EH (cell line): ENCODE results near the gene TSPAN5.
A peak's percentile ranks its signal among the peaks of the same experiment; 100 is the strongest.
"Not testable (repeated sequence)": the region's sequence is repeated elsewhere in the genome, so short reads cannot be mapped to it uniquely, and the experiment has no call there.

Experiments used
- DNase-seq: peaks from one replicate; pipeline ENCODE4 v3.0.0-alpha.2; 2015; ENCODE audit warnings: low read depth

TSPAN5 gene

DNA sequence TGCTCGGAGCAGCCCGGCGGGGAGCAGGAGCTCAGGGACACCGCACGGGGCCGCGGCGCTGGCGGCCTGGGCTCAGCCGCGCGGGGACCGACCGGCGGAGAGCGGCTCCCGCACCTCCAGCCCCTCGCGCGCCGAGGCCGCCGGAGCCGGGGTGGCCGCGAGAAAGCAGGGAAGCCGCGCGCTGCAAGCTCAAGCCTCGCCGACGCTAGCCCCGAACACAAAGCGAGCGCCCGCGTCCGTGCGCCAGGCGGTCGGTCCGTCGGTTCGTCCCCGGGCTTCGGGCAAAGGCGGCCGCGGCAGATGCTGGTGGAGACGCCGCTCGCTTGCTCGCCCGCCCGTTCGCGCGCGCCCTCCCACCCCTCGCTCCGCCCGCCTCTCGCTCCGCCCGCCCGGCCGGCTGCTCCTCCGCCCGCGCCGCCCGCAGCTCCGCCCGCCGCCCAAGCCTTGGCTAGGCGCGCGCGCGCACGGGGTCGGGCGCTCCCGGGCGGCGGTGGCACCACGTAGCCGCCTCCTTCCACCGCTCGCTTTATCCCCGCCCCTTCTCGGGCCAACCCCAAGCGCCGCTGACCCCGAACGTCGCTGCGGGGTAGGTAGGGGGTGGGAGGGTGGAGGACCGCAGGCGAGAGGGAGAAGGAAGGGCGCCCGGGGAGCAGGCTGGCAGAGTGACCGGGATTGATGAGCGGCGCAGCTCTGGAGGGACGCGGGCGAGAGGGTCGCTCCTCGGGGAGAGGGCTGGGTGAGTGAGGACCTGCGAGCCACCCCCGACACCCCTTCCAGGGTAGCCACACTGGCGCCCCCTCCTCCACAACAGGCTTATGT, at the start of gene TSPAN5:
TSPAN5 (minus strand) TSS at position 325 of the 819 bp plus-strand sequence.
- peak; percentile 88 for DNase-seq

DNA sequence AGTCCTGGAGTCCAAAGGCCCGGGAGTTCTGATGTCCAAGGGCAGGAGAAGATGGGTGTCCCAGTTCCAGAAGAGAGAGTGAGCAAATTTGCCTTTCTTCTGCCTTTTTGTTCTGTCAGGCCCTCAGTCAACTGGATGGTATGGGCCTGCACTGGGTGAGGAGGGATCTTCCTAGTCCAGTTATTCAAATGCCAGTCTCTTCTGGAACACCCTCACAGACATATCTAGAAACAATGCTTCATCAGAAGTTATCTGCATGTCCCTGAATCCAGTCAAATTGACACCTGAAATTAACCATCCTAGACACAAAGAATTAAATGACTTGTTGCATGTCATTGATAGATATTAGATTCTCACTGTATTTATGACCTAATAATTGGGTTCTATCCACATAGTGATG, 48.5 kb upstream of the TSPAN5 start:
- no peak for DNase-seq

DNA sequence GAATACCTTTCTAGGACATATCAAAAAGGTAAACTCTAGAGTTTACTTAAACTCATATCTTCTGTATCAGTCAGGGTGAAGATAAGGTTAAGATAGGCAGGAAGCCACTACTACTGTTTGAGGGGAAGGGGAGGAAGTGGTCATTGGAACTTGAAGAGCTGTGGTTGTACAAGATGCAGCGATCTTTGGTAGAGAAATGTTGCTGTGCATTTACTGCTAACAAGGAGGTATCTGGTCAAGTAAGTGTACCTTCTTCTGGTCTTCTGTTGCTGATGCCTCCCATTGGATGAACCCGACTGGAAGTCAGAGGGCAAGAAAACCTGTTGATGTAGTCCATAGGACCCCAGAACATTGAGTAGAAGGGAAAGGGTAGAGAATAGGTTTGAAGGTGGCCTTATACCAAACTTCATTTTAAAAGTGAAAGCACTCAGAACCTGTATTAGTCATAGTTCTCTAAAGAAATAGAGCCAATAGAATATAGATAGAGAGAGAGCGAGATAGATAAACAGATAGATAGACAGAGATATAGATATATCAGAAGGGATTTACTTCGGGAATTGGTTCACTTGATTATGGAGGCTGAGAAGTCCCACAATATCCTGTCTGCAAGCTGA, 47.9 kb upstream of the TSPAN5 start:
- DNase-seq, result no peak

DNA sequence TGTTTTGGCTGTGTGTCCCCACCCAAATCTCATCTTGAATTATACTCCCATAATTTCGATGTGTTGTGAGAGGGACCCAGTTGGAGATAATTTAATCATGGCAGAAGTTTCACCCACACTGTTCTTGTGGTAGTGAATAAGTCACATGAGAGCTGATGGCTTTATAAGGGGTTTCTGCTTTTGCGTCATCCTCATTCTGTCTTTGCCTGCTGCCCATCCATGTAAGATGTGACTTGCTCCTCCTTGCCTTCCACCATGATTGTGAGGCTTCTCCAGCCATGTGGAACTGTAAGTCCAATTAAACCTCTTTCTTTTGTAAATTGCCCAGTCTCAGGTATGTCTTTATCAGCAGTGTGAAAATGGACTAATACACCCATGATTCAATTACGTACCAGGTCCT, 47.2 kb upstream of the TSPAN5 start:
- not testable (repeated sequence) for DNase-seq

DNA sequence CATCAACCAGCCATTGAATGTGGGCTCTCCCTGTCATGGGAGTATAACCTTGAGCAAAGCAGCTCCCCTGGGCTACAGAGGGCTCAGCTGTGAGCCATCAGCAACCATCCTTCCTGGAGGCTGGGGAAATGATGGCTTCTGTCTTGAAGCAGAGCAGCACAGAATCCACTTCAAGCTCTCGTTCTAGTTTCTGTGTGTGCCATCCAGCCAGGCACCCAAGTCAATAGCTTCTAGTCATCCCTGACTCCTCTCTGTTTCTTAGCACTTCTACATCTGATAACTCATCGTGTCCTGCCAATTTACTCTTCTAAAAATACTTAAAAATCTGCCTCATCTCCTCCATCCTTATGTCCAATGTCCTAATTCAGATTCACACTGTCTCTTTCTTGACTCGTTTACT, 42.2 kb upstream of the TSPAN5 start:
- DNase-seq, result no peak

DNA sequence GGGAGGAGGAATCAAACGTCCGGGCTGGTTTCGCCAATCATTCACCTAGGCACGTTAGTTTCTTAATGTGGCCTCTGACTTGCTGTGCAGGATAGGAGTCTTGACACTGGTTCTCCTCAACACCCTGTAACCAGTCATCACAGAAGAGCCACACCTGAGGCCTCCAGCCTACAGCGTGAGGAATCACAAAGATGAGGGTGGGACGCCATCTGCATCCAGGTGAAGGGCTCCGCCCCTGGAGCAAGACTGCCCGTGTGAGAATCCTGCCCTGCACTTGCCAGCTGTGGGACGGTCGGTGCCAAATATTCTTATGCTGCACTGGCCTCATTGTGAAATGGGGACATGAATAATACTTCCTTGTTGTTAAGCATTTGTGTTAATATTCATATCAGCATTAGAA, 35.7 kb upstream of the TSPAN5 start:
- DNase-seq, result no peak

DNA sequence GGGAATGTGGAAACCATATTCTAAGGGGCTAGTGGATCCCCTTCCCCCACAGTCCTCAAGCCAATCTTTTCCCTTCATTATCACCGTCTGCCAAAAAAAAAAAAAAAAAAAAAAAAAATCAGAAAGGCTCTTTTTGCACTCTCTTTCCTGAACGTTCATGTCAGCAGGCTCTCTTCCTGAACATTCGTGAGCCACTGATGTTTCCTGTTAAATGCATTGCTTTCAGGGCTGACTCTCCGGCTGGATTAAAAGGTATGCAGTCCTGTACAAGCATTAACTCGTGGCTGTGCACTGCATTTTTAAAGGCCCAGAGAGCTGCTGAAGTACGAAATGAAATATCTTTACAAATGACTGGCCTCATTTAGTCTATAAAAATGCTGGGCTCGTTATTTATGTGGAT, 34.0 kb upstream of the TSPAN5 start:
- no peak for DNase-seq

DNA sequence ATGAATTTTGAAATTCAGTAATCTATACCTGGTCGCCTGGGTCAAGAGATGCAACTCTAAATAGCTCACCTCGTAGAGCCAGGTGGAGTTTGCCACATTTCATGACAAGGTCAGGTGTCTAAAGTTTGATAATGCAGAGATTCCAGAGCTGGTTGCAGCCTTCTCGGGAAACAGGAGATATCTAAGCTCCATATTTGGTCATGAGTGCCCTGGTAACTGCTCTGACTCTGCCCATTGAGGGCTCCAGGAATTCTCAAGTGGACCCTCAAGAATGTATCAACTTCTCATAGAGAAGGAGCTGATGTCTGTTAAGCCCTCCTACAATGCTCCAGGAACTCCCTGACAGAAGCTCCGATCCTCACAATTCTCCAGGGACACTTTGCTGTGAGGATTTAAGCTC, 33.2 kb upstream of the TSPAN5 start:
- no peak for DNase-seq

DNA sequence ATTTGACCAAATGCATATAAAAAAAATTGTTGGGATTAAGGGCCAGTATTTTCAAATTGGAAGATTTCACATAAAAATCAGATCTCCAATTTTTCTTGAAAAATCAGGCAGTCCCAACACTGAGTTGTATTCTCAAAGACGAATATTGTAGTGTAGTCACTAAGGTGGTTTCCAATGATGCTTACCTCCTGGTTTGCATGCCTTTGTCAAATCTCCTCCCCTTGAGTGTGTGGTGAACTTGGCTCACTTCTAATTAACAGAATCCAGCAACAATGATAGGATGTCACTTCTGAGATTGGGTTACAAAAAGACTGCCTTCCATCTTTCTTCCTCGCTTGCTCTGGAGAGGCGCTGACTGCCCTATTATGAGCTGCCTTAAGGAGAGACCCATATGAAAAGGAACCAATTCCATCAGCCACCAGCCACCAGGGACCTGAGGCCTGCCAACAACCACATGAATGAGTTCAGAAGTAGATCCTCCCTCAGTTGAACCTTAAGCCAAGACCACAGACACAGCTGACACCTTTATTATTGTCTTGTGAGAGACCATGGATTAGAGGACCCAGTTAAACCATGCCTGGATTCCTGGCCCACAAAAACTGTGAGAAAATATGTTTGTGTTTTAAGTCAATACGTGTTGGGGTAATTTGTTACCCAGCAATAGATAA, 31.2 kb upstream of the TSPAN5 start:
- no peak for DNase-seq

DNA sequence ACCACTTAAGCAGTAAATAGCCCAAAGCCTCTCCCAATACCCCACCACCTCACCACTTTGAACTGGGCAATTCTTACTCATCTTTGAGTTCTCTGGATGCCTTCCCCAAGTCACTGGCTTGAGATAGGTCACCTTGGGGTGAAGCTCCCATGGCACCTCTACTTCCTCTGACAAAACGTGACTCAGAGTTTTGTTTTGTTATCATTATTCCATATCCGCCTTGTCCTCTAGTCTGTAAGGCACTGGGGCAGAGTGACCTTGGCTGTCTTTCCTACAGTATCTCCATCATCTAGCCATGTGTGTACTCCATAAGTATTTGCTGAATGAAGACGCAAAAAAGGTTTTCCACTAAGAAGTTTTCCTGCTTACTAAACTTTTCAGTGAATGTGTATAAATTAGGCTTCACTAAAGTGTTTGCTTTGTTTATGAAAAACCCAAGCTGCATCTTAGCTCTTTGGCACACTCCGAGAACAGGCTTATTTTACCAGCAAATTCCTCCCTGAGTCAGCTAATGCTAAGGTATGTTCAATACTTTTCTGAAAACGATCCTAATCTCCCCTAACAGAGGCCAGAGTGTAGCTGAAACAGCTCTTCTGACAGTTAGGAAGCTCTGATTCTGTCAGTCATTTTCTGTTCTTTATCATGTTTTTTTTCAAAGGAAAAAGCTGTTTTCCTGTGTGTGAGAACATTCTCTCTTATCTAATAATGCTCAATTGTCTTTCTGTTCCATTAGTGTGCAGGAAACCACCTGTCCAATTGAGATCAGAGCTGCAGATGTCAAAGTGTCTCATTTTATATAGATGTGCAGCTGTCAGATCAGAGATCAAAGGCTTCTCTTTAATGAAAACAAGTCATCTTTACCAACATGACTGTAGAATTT, 30.2 kb upstream of the TSPAN5 start:
- DNase-seq, result peak; percentile 87

DNA sequence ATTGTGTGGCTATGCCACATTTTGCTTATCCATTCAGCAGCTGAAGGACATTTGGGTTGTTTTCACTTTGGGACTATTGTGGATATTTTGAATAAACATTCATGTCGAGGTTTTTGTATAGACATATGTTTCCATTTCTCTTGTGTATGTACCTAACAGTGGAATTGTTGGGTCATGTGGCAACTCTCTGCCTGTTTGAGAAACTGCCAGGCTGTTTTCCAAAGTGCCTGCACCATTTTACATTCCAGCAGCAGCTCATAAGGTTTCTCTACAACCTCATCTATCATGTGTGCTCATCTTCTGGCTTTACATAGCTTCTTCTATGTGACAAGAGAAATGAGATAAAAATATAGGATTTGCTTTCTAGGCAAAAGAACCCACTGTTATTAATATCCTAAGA, 29.5 kb upstream of the TSPAN5 start:
- DNase-seq, result peak; percentile 24

DNA sequence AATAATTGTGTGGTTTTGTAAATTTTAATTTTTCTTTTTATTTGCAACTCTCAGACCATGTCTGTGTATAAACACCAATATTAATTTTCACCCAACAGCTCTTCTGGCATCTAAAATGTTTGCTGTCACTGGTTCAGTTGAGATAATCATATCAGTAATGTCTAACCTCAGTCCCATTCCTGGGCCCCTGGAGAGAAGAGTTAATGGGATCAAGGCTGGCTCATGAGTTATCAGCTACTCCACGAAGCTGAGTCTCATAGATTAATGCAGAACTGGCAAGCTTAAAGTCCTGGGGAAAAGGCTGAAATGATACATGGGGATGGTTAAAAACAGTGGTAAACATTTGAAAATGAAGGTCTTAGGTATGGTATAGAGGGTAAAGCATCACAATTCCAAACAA, 28.4 kb upstream of the TSPAN5 start:
- no peak for DNase-seq

DNA sequence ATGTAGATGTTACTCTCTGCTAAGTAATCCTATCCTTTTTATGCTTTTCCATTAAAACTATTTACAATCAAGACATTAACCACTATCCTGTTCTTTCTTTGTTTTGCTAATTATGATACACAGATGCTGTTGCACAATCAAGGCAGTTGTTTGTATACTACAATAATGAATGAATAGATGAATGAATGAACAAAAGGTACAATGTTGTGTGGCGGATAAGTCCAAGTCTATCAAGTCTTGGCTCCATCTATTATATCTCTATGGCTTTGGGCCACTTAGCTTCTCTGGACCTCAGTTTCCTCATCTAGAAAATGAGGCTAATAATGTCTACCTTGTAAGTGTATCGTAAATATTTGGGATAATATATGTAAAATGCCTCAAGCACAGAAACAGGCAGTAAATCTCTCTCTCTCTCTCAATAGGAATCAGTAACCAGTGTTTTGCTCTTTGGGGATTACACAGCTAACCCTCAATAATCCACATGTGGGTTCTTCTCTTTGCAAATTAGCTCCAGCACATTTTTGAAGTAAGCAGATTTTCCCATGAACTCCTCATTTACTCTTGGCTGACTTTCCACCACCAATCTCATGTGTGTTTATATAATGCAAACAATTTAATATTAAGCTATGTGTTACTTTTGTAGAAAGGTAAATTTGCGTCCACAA, 27.8 kb upstream of the TSPAN5 start:
- no peak for DNase-seq

DNA sequence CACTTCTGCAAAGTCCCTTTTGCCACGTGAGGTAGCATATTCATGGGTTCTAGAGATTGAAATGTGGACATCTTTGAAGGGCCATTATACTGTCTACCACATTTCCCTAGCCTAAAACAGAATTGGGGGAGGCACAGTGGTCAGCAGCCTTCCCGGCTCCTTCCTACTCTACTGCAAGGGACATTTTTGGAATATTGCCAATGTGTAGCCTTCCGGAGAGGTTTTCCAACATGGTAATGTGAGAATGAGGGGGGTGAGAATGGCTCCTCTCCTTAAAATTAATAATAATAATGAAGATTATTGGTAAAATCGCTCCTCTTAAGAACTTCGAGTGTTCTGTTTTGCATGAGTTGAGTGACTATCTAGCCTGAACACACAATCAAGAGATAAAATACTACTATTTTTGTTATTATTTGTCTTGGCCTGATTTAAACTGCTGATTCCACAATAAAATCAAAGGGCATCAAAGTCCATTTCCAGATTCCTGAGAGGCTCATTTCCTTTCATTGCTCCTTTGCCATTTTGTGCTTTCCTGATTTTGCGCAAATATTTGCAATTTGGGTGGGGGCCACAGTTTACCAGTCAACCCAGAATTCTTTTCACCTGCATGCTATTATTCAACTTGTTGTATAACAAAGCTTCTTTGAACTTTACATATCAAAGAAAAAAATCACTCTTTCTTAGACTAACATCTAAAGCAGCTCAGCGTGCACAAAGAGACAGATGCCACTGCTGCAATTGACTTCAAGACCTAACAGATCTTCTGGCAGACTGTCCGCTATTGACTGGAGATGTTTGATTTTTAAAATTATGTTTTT, 27.0 kb upstream of the TSPAN5 start:
- no peak for DNase-seq

DNA sequence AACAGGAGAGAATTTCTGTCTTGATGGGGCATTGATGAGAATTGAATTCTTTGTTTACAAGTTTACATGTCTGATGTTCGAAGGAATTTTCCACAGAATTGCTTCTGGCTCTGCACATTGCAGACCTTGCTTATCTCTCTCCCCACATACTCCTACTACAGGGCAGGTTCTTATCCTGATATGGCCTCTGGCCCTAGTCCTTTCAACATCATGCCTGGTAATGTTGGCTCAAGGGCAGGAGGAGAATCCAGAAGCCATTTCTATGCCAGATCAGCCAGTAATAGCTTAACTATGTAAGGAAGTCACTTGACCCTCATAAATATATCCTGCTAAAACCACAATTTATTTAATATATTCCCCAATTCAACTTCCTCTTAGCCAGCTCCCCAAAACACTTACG, 24.3 kb upstream of the TSPAN5 start:
- peak; percentile 74 for DNase-seq

DNA sequence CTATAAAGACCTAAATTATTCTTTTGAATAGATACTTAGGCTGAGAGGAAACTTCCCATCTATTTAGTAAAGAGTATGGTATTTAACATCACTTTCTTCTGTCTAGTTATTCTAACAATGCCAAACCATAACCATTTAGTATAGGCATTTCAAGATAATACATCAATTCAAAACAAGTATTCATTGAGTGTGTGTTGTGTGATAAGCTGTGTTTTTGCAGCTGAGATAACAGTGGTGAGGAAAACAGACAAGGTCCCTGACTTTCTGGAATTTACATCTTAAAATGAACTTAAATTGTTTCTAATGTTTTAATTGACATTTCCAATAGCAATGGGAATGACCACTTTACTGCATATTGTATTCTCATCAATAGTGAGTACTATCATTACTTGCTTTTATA, 22.4 kb upstream of the TSPAN5 start:
- no peak for DNase-seq

DNA sequence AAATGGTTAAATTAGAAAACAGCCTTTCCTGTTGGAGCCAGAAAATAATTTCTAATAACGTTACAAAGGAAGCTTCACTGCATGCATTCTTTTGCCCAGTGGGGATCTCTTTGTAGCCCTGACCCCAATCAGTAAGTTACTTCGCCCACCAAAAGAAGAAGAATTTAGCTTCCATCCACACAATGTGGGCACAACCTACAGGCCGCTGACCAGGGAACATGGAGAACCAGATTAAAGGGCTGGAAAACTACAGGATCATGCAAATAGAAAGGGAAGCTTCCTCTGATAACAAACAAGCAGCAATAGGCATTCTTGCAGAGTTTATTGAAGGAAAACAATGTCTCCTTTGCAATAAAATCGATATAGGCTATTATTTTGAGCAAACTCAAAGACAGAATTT, 21.3 kb upstream of the TSPAN5 start:
- DNase-seq, result no peak

DNA sequence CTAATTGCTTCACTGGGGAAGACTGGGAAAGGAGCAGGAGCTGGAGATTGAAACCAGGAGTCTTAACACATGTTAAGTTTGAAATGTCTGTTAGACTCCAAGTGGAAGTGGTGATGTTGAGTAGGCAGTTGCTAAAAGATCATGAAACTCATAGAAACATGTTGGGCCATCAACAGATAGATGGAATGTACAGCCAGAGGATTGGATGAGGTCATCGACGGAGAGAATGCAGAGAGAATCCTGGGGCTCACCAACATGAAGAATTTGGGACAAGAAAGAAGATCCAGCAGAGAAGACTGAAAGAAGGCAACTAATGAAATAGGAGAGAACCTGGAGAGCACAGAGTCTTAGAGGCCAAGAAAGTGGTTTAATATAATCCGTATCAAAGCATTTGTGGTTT, 19.4 kb upstream of the TSPAN5 start:
- peak; percentile 41 for DNase-seq

DNA sequence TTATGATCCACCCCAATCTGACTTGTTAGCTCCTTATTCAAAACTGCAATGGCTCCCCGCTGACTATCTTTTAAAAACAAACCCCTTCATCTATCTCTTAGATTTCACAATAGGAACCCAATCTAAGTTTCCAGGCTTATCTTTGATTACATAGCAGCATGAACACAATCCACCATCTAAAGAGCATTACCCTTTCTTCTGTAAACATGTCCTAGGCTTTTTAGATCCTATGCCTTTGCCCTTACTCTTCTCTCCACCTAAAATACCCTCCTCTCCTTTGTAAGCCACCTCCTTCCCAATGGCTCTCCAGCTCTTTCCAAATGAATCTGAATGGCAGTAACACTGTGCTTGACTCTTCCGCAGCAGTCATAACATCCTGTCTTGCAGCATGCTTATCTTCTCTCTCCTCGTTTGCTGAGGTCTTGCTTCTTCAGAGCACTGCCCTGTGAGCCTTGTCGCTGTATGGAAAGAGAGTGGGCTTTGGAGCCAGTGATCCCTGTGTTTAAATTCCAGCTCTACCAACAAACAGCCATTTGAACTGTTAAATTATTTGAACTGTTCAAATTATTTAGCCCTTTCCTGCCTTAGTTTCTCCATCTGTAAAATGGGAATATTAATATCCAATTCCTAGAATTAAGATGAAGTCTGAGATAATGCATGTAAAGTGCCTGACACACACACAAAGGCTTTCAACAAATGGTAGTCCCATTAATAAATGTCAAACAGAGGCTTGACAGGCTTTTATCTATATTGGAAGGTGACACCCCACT, 16.2 kb upstream of the TSPAN5 start:
- no peak for DNase-seq

DNA sequence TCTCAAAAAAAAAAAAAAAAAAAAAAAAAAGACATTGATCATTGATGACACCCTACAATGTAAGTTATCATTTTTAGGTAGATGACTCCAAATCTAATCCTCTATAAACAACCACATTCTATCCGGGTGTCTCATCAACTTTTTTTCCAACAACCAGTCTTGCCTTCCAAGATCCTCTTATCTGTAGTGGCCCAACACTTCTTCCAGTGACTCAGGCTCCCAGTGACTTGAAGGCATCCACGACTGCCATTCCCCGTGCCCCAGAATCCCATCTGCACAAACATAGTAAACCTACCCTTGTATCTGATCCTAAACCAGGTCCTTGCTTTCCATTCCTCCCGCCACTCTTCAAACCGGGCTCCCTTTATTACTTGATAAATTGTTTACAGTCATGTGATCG, 15.6 kb upstream of the TSPAN5 start:
- peak; percentile 52 for DNase-seq
